GM23338 (cell line): Measurements from ENCODE around the gene KLHL8. TPM values are rescaled to one million over a fixed set of nuclear protein-coding genes. Genes with fewer than 3 reads are reported as not detected.

ENCODE experiments used
- ATAC-seq: fragments of 200-7000 bp; cut with Tn5 transposase; 3 replicates; pipeline ENCODE4 v1.9.1; 2020
- DNase-seq: peaks from one replicate; pipeline ENCODE4 v3.0.0-alpha.2; 2015; ENCODE audit warnings: low spot score
- H2AFZ ChIP-seq: fragments of 200-600 bp; sonication (generic); 2 replicates; pipeline ENCODE4 v1.8.0; 2016; ENCODE audit warnings: antibody characterized with exemption, mild to moderate bottlenecking, moderate library complexity
- H3F3A ChIP-seq: fragments of 200-600 bp; sonication (generic); replicated peaks from 2 replicates; pipeline ENCODE4 v1.8.0; 2017; ENCODE audit warnings: antibody characterized with exemption, mixed run types, low read depth
- H3K27ac ChIP-seq: fragments of 200-600 bp; sonication (generic); 2 replicates; pipeline ENCODE4 v1.6.1; 2016; ENCODE audit warnings: low read depth
- H3K27me3 ChIP-seq: fragments of 200-600 bp; sonication (generic); 2 replicates; pipeline ENCODE4 v1.8.0; 2016; ENCODE audit warnings: mild to moderate bottlenecking, mixed run types, moderate library complexity; ENCODE audit not compliant: insufficient read depth
- H3K36me3 ChIP-seq: fragments of 200-600 bp; sonication (generic); 2 replicates; pipeline ENCODE4 v1.8.0; 2016; ENCODE audit warnings: mild to moderate bottlenecking; ENCODE audit not compliant: insufficient read depth
- H3K4me1 ChIP-seq: fragments of 200-600 bp; sonication (generic); 2 replicates; pipeline ENCODE4 v1.8.0; 2016; ENCODE audit warnings: mild to moderate bottlenecking, moderate library complexity; ENCODE audit not compliant: insufficient read depth
- H3K4me2 ChIP-seq: fragments of 200-600 bp; sonication (generic); 2 replicates; pipeline ENCODE4 v1.7.1; 2017; ENCODE audit warnings: mixed run types
- H3K4me3 ChIP-seq: fragments of 200-600 bp; sonication (generic); 2 replicates; pipeline ENCODE4 v1.6.1; 2016; ENCODE audit warnings: mixed run types
- H3K79me2 ChIP-seq: fragments of 200-600 bp; sonication (generic); replicated peaks from 2 replicates; pipeline ENCODE4 v1.8.0; 2017; ENCODE audit warnings: mild to moderate bottlenecking; ENCODE audit not compliant: insufficient read depth
- H3K9me2 ChIP-seq: fragments of 200-600 bp; sonication (generic); 2 replicates; pipeline ENCODE4 v1.8.0; 2017; ENCODE audit not compliant: insufficient read depth
- H4K20me1 ChIP-seq: fragments of 200-600 bp; sonication (generic); replicated peaks from 2 replicates; pipeline ENCODE4 v1.8.0; 2017; ENCODE audit warnings: mild to moderate bottlenecking; ENCODE audit not compliant: insufficient read depth
- H3K27ac Mint-ChIP-seq: 2 replicates; pipeline ENCODE4 v1.8.0; 2020; ENCODE audit warnings: inconsistent platforms, mild to moderate bottlenecking, moderate library complexity, mixed read lengths
- H3K27me3 Mint-ChIP-seq: 3 replicates; pipeline ENCODE4 v1.8.0; 2022; ENCODE audit warnings: low read depth, mild to moderate bottlenecking, moderate library complexity, mixed read lengths, inconsistent platforms; ENCODE audit not compliant: insufficient read depth, poor library complexity
- H3K36me3 Mint-ChIP-seq: 3 replicates; pipeline ENCODE4 v1.8.0; 2021; ENCODE audit warnings: low read depth, mild to moderate bottlenecking, inconsistent platforms, moderate library complexity, mixed read lengths
- H3K4me1 Mint-ChIP-seq: 3 replicates; pipeline ENCODE4 v1.8.0; 2020; ENCODE audit warnings: mild to moderate bottlenecking, inconsistent platforms, mixed read lengths
- H3K4me3 Mint-ChIP-seq: 3 replicates; pipeline ENCODE4 v1.8.0; 2021; ENCODE audit warnings: moderate library complexity, mild to moderate bottlenecking, inconsistent platforms, mixed read lengths
- H3K9me3 Mint-ChIP-seq: 3 replicates; pipeline ENCODE4 v1.8.0; 2020; ENCODE audit warnings: moderate library complexity, mild to moderate bottlenecking, inconsistent platforms, mixed read lengths
- CREB1 ChIP-seq: fragments of 250-450 bp; sonication (Bioruptor Pico); IDR thresholded peaks from 2 replicates; pipeline ENCODE4 v1.5.0; 2020; ENCODE audit warnings: low read depth, mild to moderate bottlenecking, moderate library complexity
- CTCF ChIP-seq, 2 experiments: fragments of 200-600 bp in 1 of 2; sonication (generic) in 1 of 2; conservative IDR thresholded peaks; 2 replicates each; pipeline versions ENCODE4 v1.5.1 to v1.6.1; 2016 to 2017; ENCODE audit warnings: antibody characterized with exemption in 2 of 2, low read depth in 2 of 2, mild to moderate bottlenecking in 2 of 2, moderate library complexity in 1 of 2
- ETS1 ChIP-seq: IDR thresholded peaks from 2 replicates; pipeline ENCODE4 v1.6.1; 2016; ENCODE audit warnings: antibody characterized with exemption
- EZH2 ChIP-seq: fragments of 200-600 bp; sonication (generic); IDR thresholded peaks from one replicate; pipeline ENCODE4 v1.8.0; 2017; ENCODE audit warnings: antibody characterized with exemption, mild to moderate bottlenecking, low read depth; ENCODE audit not compliant: unreplicated experiment
- EZH2phosphoT487 ChIP-seq: fragments of 200-600 bp; sonication (generic); IDR thresholded peaks from one replicate; pipeline ENCODE4 v1.8.1; 2018; ENCODE audit warnings: antibody characterized with exemption; ENCODE audit not compliant: unreplicated experiment
- JUNB ChIP-seq: IDR thresholded peaks from one replicate; pipeline ENCODE4 v1.6.1; 2016; ENCODE audit warnings: antibody characterized with exemption; ENCODE audit not compliant: unreplicated experiment
- NANOG ChIP-seq: IDR thresholded peaks from 2 replicates; pipeline ENCODE4 v1.6.1; 2016; ENCODE audit warnings: antibody characterized with exemption, borderline replicate concordance
- POLR2AphosphoS5 ChIP-seq: IDR thresholded peaks from 2 replicates; pipeline ENCODE4 v1.6.1; 2016; ENCODE audit warnings: antibody characterized with exemption, low read depth
- REST ChIP-seq: IDR thresholded peaks from one replicate; pipeline ENCODE4 v1.6.1; 2018; ENCODE audit warnings: antibody characterized with exemption; ENCODE audit not compliant: unreplicated experiment
- STAT1 ChIP-seq: IDR thresholded peaks from one replicate; pipeline ENCODE4 v1.6.1; 2016; ENCODE audit warnings: antibody characterized with exemption; ENCODE audit not compliant: unreplicated experiment
- ZNF114 ChIP-seq: fragments of 250-450 bp; sonication (Bioruptor Pico); IDR thresholded peaks from 2 replicates; pipeline ENCODE4 v1.5.0; 2020; ENCODE audit warnings: mild to moderate bottlenecking, moderate library complexity
- ZNF331 ChIP-seq: fragments of 250-450 bp; sonication (Bioruptor Pico); IDR thresholded peaks from 2 replicates; pipeline ENCODE4 v1.5.0; 2020; ENCODE audit warnings: low read depth, mild to moderate bottlenecking, moderate library complexity
- ZNF462 ChIP-seq: fragments of 250-450 bp; sonication (Bioruptor Pico); IDR thresholded peaks from 2 replicates; pipeline ENCODE4 v1.5.0; 2020; ENCODE audit warnings: mild to moderate bottlenecking, moderate library complexity
- polyA plus RNA-seq: library from polyadenylated mRNA; unstranded; fragments of >200 nt; fragmentation: Nextera tagmentation; extraction: Ambion mirVana; gene quantifications from 2 replicates; pipeline ENCODE4 v1.2.1, GENCODE V29; 2016
- total RNA-seq: library from RNA; depleted of rRNA; stranded (reverse); fragments of >200 nt; shearing (Covaris generic); gene quantifications from 2 replicates; pipeline ENCODE4 v1.2.3, GENCODE V29; 2014

Gene KLHL8
- total and polyA plus RNA-seq, 2 experiments from 2014 or later, result 3.3 to 7.2 TPM

- H3K27ac ChIP-seq, result no peak overlapping the region
- DNase-seq (peak; percentile 36), ATAC-seq (peak; percentile 80)
- H3K27ac Mint-ChIP-seq, result no peak overlapping the region
- H3K4me2 ChIP-seq, result no peak overlapping the region
- no peaks in the 10 kb centered on the region for H3K9me3 Mint-ChIP-seq
- H3K4me1 ChIP-seq, result no peaks in the 10 kb centered on the region
- H3K4me3 Mint-ChIP-seq, result no peak overlapping the region
- TF ChIP-seq CREB1 (CRISPR knock-in tag), result no peak
- no peak for TF ChIP-seq STAT1
- no peak for TF ChIP-seq JUNB
- TF ChIP-seq ZNF114 (CRISPR knock-in tag), result no peak
- no peak for TF ChIP-seq ETS1
- TF ChIP-seq ZNF331 (CRISPR knock-in tag), result no peak
- no peak for TF ChIP-seq REST
- no peak for TF ChIP-seq NANOG
- TF ChIP-seq CTCF (conservative IDR thresholded peaks at IDR 0.05; ENCODE audit: low read depth in 2 of 2), result no peak
- no peak for TF ChIP-seq EZH2phosphoT487
- no peak for TF ChIP-seq EZH2
- no peak for TF ChIP-seq ZNF462
- no peak for TF ChIP-seq POLR2AphosphoS5
- no peaks in the 10 kb centered on the region for H3K4me1 Mint-ChIP-seq
- H3K36me3 Mint-ChIP-seq, result peaks cover 44% of the 10 kb centered on the region
- peaks cover 19% of the 10 kb centered on the region for H3K36me3 ChIP-seq
- H3K27me3 ChIP-seq, result no peaks in the 10 kb centered on the region
- H3F3A ChIP-seq, result no peaks in the 10 kb centered on the region
- no peak overlapping the region for H3K4me3 ChIP-seq
- H3K79me2 ChIP-seq, result peaks cover 10% of the 10 kb centered on the region; the same call in 1 of the 2 replicates
- no peaks in the 10 kb centered on the region for H3K27me3 Mint-ChIP-seq
- no peaks in the 10 kb centered on the region for H3K9me2 ChIP-seq
- no peaks in the 10 kb centered on the region for H4K20me1 ChIP-seq
- no peak overlapping the region for H2AFZ ChIP-seq
Measured at GRCh38 chr4:87126056-87126455, 94.4 kb downstream of the KLHL8 start.
